Chondrocyte (in vitro differentiated cells): ENCODE measurements around the gene KIF26B. TPM values are rescaled to one million over a fixed set of nuclear protein-coding genes. Genes with fewer than 3 reads are reported as not detected.

Experiments
- DNase-seq: peaks from one replicate; pipeline ENCODE4 v3.0.0; 2021; ENCODE audit warnings: mixed read lengths, low spot score
- H3K27ac Mint-ChIP-seq: one replicate; pipeline ENCODE4 v1.8.0; 2021; ENCODE audit warnings: mild to moderate bottlenecking, moderate library complexity, mixed read lengths; ENCODE audit not compliant: unreplicated experiment
- H3K27me3 Mint-ChIP-seq: 2 replicates; pipeline ENCODE4 v1.8.0; 2021; ENCODE audit warnings: low read depth, mixed read lengths
- H3K36me3 Mint-ChIP-seq: 2 replicates; pipeline ENCODE4 v1.8.0; 2021; ENCODE audit warnings: low read depth, mixed read lengths
- H3K4me1 Mint-ChIP-seq: 2 replicates; pipeline ENCODE4 v1.8.0; 2021; ENCODE audit warnings: low read depth, mild to moderate bottlenecking, mixed read lengths
- H3K4me3 Mint-ChIP-seq: one replicate; pipeline ENCODE4 v1.8.0; 2021; ENCODE audit warnings: mild to moderate bottlenecking, moderate library complexity, mixed read lengths; ENCODE audit not compliant: unreplicated experiment
- H3K9me3 Mint-ChIP-seq: 2 replicates; pipeline ENCODE4 v1.8.0; 2021; ENCODE audit warnings: low read depth, mixed read lengths
- CTCF ChIP-seq: fragments of 200-600 bp; sonication (generic); IDR thresholded peaks from 2 replicates; pipeline ENCODE4 v1.5.0; 2021; ENCODE audit warnings: antibody characterized with exemption, mild to moderate bottlenecking, moderate library complexity
- total RNA-seq: library from RNA; stranded (reverse); gene quantifications from 3 replicates; pipeline ENCODE4 v1.2.1, GENCODE V29; 2021

The KIF26B gene
- total RNA-seq, 1 donor from 2014 or later: 47.0 TPM

DNA sequence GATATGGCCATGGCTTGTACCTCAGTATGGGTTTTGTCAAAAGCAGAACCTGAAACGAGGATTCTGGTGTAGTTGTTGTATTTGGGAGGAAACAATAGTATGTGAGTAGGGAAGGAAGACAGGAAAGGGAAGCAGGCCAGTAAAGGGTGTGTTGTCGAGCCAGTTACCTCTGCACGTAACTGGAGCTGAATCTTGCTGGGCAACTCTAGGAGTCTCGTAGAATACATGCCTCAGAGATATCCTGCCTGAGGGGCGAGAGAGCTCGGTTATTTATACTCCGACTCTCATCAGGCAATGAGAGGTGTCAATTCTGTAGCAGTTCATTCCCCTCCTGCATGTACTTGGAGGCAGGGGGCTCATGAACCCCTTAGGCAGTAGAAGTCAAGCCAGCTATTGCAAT, 45.9 kb upstream of the KIF26B start:
- no peak for DNase-seq
- H3K4me1 Mint-ChIP-seq: no peaks in the 10 kb centered on the region
- no peak overlapping the region for H3K4me3 Mint-ChIP-seq
- H3K36me3 Mint-ChIP-seq: peaks cover 4% of the 10 kb centered on the region
- H3K9me3 Mint-ChIP-seq: peaks cover 7% of the 10 kb centered on the region
- H3K27ac Mint-ChIP-seq: no peak overlapping the region
- TF ChIP-seq CTCF: no peak
- no peaks in the 10 kb centered on the region for H3K27me3 Mint-ChIP-seq

GRCh38 chr1:245110406-245110805, 44.4 kb upstream of the KIF26B start:
- Mint-ChIP-seq H3K27me3 (no peaks in the 10 kb centered on the region), H3K27ac (no peak overlapping the region), H3K4me1 (no peaks in the 10 kb centered on the region), H3K4me3 (no peak overlapping the region), H3K9me3 (no peaks in the 10 kb centered on the region), H3K36me3 (no peaks in the 10 kb centered on the region)
- DNase-seq: no peak
- TF ChIP-seq CTCF: no peak

DNA sequence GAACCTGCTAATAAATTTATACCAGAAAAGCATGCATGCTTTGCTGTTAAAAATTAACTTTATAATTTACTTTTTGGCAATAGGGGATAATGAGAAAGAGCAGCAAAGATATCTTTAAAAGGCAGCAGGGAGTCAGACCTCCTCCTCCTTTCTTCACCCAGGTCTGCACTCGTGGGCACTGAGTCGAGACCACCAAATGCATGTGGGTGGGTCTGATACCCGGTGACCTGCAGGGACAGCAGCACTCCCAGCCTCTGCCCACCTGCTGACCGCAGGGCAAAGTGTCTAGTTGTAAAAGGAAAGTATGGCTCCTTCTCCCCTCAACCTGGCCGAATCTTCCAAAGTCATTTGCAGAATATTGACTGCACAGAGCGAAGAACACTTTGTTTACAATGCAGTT, 43.7 kb upstream of the KIF26B start:
- no peak for TF ChIP-seq CTCF
- no peak for DNase-seq
- no peaks in the 10 kb centered on the region for H3K9me3 Mint-ChIP-seq
- H3K4me3 Mint-ChIP-seq: no peak overlapping the region
- H3K27me3 Mint-ChIP-seq: no peaks in the 10 kb centered on the region
- H3K27ac Mint-ChIP-seq: no peak overlapping the region
- no peaks in the 10 kb centered on the region for H3K36me3 Mint-ChIP-seq
- no peaks in the 10 kb centered on the region for H3K4me1 Mint-ChIP-seq

DNA sequence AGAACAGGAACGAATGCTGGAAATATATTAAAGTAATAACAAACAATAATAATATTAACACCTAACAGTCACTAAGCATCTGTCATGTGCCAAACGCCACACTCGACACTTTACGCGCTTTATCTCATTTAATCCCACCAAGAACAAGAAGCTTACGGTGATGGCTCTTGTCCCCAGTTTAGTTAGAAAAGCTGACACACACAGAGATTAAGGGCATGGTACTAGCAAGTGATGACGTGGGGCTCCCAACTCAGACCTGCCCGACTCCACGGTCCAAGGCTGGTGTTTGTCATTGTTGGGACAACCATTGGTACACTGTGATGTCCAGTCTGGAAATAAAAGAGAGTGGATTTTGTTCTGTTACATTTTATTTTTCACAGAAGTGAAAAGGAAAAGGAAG, 41.1 kb upstream of the KIF26B start:
- TF ChIP-seq CTCF: no peak
- Mint-ChIP-seq H3K9me3 (no peaks in the 10 kb centered on the region), H3K27me3 (no peaks in the 10 kb centered on the region), H3K4me3 (no peak overlapping the region), H3K36me3 (no peaks in the 10 kb centered on the region), H3K4me1 (no peaks in the 10 kb centered on the region), H3K27ac (no peak overlapping the region)
- DNase-seq: no peak

GRCh38 chr1:245116131-245116530, 38.7 kb upstream of the KIF26B start:
- no peak for DNase-seq
- Mint-ChIP-seq H3K4me3 (no peak overlapping the region), H3K27me3 (no peaks in the 10 kb centered on the region), H3K36me3 (no peaks in the 10 kb centered on the region), H3K9me3 (no peaks in the 10 kb centered on the region), H3K4me1 (peaks cover 3% of the 10 kb centered on the region), H3K27ac (no peak overlapping the region)
- no peak for TF ChIP-seq CTCF
